Neural progenitor cell (in vitro differentiated cells): ENCODE measurements around the gene NELFCD. TPM values are rescaled to one million over a fixed set of nuclear protein-coding genes. Genes with fewer than 3 reads are reported as not detected.

Experiments used
- DNase-seq: peaks from one replicate; pipeline ENCODE4 v3.0.0-alpha.2; 2016; ENCODE audit warnings: low spot score
- H2AFZ ChIP-seq: fragments of 200-600 bp; sonication (generic); replicated peaks from 2 replicates; pipeline ENCODE4 v1.6.1; 2016; ENCODE audit warnings: antibody characterized with exemption
- H3F3A ChIP-seq: fragments of 200-600 bp; sonication (generic); 2 replicates; pipeline ENCODE4 v1.6.1; 2016; ENCODE audit warnings: antibody characterized with exemption, low read depth
- H3K27ac ChIP-seq: fragments of 200-600 bp; sonication (generic); 2 replicates; pipeline ENCODE4 v1.5.1; 2016; ENCODE audit warnings: mild to moderate bottlenecking
- H3K27me3 ChIP-seq: fragments of 200-600 bp; sonication (generic); 2 replicates; pipeline ENCODE4 v1.6.1; 2016; ENCODE audit warnings: mild to moderate bottlenecking, moderate library complexity
- H3K36me3 ChIP-seq: fragments of 200-600 bp; sonication (generic); 2 replicates; pipeline ENCODE4 v1.5.1; 2016
- H3K4me1 ChIP-seq: fragments of 200-600 bp; sonication (generic); 2 replicates; pipeline ENCODE4 v1.6.1; 2016; ENCODE audit warnings: mixed run types
- H3K4me2 ChIP-seq: fragments of 200-600 bp; sonication (generic); 2 replicates; pipeline ENCODE4 v1.6.1; 2016
- H3K4me3 ChIP-seq: fragments of 200-600 bp; sonication (generic); 2 replicates; pipeline ENCODE4 v1.5.1; 2016
- H3K79me2 ChIP-seq: fragments of 200-600 bp; sonication (generic); 2 replicates; pipeline ENCODE4 v1.6.1; 2016; ENCODE audit warnings: low read depth
- H3K9ac ChIP-seq: fragments of 200-600 bp; sonication (generic); 2 replicates; pipeline ENCODE4 v1.6.1; 2016
- H3K9me3 ChIP-seq: fragments of 200-600 bp; sonication (generic); 2 replicates; pipeline ENCODE4 v1.5.1; 2016; ENCODE audit warnings: low read depth
- H4K20me1 ChIP-seq: fragments of 200-600 bp; sonication (generic); 2 replicates; pipeline ENCODE4 v1.6.1; 2016; ENCODE audit warnings: low read depth
- H3K27ac Mint-ChIP-seq: 3 replicates; pipeline ENCODE4 v1.8.0; 2021; ENCODE audit warnings: mixed read lengths
- H3K27me3 Mint-ChIP-seq: 2 replicates; pipeline ENCODE4 v1.8.0; 2022; ENCODE audit warnings: low read depth, mild to moderate bottlenecking, inconsistent platforms, moderate library complexity, mixed read lengths; ENCODE audit not compliant: insufficient read depth
- H3K36me3 Mint-ChIP-seq: 3 replicates; pipeline ENCODE4 v1.8.0; 2021; ENCODE audit warnings: mixed read lengths
- H3K4me1 Mint-ChIP-seq: 3 replicates; pipeline ENCODE4 v1.8.0; 2021; ENCODE audit warnings: mixed read lengths
- H3K4me3 Mint-ChIP-seq: 3 replicates; pipeline ENCODE4 v1.8.0; 2021; ENCODE audit warnings: mild to moderate bottlenecking, moderate library complexity, mixed read lengths
- H3K9me3 Mint-ChIP-seq: 3 replicates; pipeline ENCODE4 v1.8.0; 2020; ENCODE audit warnings: mixed read lengths
- CTCF ChIP-seq: fragments of 200-600 bp; sonication (generic); IDR thresholded peaks from 2 replicates; pipeline ENCODE4 v1.5.1; 2017; ENCODE audit warnings: antibody characterized with exemption, mild to moderate bottlenecking
- EZH2 ChIP-seq: fragments of 200-600 bp; sonication (generic); IDR thresholded peaks from 2 replicates; pipeline ENCODE4 v1.6.1; 2017; ENCODE audit warnings: antibody characterized with exemption, mild to moderate bottlenecking, moderate library complexity
- EZH2phosphoT487 ChIP-seq: fragments of 200-600 bp; sonication (generic); IDR thresholded peaks from 2 replicates; pipeline ENCODE4 v1.6.1; 2017; ENCODE audit warnings: antibody characterized with exemption
- total RNA-seq: library from RNA; depleted of rRNA; stranded (reverse); fragments of >200 nt; gene quantifications from 2 replicates; pipeline ENCODE4 v1.2.3, GENCODE V29; 2015; ENCODE audit warnings: low replicate concordance

The NELFCD gene
- total RNA-seq, 1 donor from 2014 or later, result 58.9 TPM

- Histone ChIP-seq H4K20me1 (no peaks in the 10 kb centered on the region), H3K4me3 (no peak overlapping the region), H3K9ac (no peak overlapping the region), H2AFZ (no peak overlapping the region), H3K9me3 (no peaks in the 10 kb centered on the region), H3K27ac (no peak overlapping the region), H3K27me3 (no peaks in the 10 kb centered on the region), H3F3A (no peaks in the 10 kb centered on the region), H3K4me1 (no peaks in the 10 kb centered on the region), H3K4me2 (no peak overlapping the region), H3K79me2 (no peaks in the 10 kb centered on the region), H3K36me3 (no peaks in the 10 kb centered on the region)
- TF ChIP-seq CTCF (no peak), EZH2 (no peak), EZH2phosphoT487 (no peak)
- Mint-ChIP-seq H3K27me3 (peaks cover 4% of the 10 kb centered on the region), H3K4me3 (no peak overlapping the region), H3K4me1 (peaks cover 14% of the 10 kb centered on the region), H3K9me3 (no peaks in the 10 kb centered on the region), H3K27ac (no peak overlapping the region), H3K36me3 (peaks cover 15% of the 10 kb centered on the region)
- no peak for DNase-seq
These were observed 37.8 kb downstream of the NELFCD start for GRCh38 chr20:59018817-59019216.

- no peak within 1 kb of the TSS for H2AFZ ChIP-seq
- H3K9me3 ChIP-seq, result no peaks in the 10 kb centered on the region
- Mint-ChIP-seq H3K27ac (no peak within 1 kb of the TSS), H3K4me1 (peaks cover 14% of the 10 kb centered on the region), H3K36me3 (peaks cover 18% of the 10 kb centered on the region), H3K9me3 (no peaks in the 10 kb centered on the region), H3K27me3 (peaks cover 6% of the 10 kb centered on the region), H3K4me3 (no peak within 1 kb of the TSS)
- no peaks in the 10 kb centered on the region for H3K27me3 ChIP-seq
- no peak within 1 kb of the TSS for H3K9ac ChIP-seq
- no peaks in the 10 kb centered on the region for H3F3A ChIP-seq
- no peak within 1 kb of the TSS for H3K4me2 ChIP-seq
- no peaks in the 10 kb centered on the region for H3K79me2 ChIP-seq
- DNase-seq, result no peak
- TF ChIP-seq EZH2phosphoT487 (no peak), EZH2 (no peak), CTCF (no peak)
- H3K4me3 ChIP-seq, result no peak within 1 kb of the TSS
- H3K4me1 ChIP-seq, result no peaks in the 10 kb centered on the region
- no peak within 1 kb of the TSS for H3K27ac ChIP-seq
- no peaks in the 10 kb centered on the region for H4K20me1 ChIP-seq
- no peaks in the 10 kb centered on the region for H3K36me3 ChIP-seq
These were observed 38.2 kb downstream of the NELFCD start, which contains the start of gene TUBB1 for GRCh38 chr20:59019217-59019616. Gene TUBB1, plus strand, starts transcription at chr20:59019429. Its CDS starts 94 bp downstream, at chr20:59019523.

- Histone ChIP-seq H4K20me1 (peaks cover 7% of the 10 kb centered on the region), H3K4me1 (no peaks in the 10 kb centered on the region), H3K36me3 (no peaks in the 10 kb centered on the region), H3K4me2 (no peak overlapping the region), H3K9ac (no peak overlapping the region), H3K27me3 (no peaks in the 10 kb centered on the region), H2AFZ (no peak overlapping the region), H3K79me2 (peaks cover 2% of the 10 kb centered on the region), H3K27ac (no peak overlapping the region), H3K4me3 (no peak overlapping the region), H3F3A (no peaks in the 10 kb centered on the region), H3K9me3 (no peaks in the 10 kb centered on the region)
- TF ChIP-seq EZH2 (no peak), CTCF (no peak), EZH2phosphoT487 (no peak)
- H3K36me3 Mint-ChIP-seq, result peaks cover 29% of the 10 kb centered on the region
- H3K4me1 Mint-ChIP-seq, result peaks cover 21% of the 10 kb centered on the region
- no peaks in the 10 kb centered on the region for H3K9me3 Mint-ChIP-seq
- no peak overlapping the region for H3K4me3 Mint-ChIP-seq
- no peak for DNase-seq
- H3K27me3 Mint-ChIP-seq, result peaks cover 5% of the 10 kb centered on the region
- H3K27ac Mint-ChIP-seq, result peak overlapping the region; percentile 69
These were observed 40.0 kb downstream of the NELFCD start for GRCh38 chr20:59020938-59021551.
